ENCODE data around the gene PLA2G12B.
"Not testable (repeated sequence)": the region's sequence is repeated elsewhere in the genome, so short reads cannot be mapped to it uniquely, and the experiment has no call there.

PLA2G12B gene

GRCh38 chr10:72935361-72935760 lies 19.2 kb downstream of the PLA2G12B start:
- WGBS (ENCODE audit: insufficient coverage, insufficient read length) = no CpG with 5 or more reads among the region's 6 CpGs
- no peak for DNase-seq (ENCODE audit: low read depth, low spot score)
- H3K4me1 ChIP-seq (ENCODE audit: control insufficient read depth, insufficient read depth, low read length) = no peaks in the 10 kb centered on the region
- no peaks in the 10 kb centered on the region for H3K36me3 ChIP-seq (ENCODE audit: control insufficient read depth, insufficient read depth, low read length)
- no peak overlapping the region for H3K27ac ChIP-seq (ENCODE audit: low read length)
- H3K27me3 ChIP-seq (ENCODE audit: control insufficient read depth, insufficient read depth, low read length) = no peaks in the 10 kb centered on the region
- no peak overlapping the region for H3K4me3 ChIP-seq (ENCODE audit: low read length)
- H3K9me3 ChIP-seq (ENCODE audit: control insufficient read depth, insufficient read depth, low read length) = no peaks in the 10 kb centered on the region

- no peak for DNase-seq (ENCODE audit: low read depth, low spot score)
- H3K4me3 ChIP-seq (ENCODE audit: low read length) = no peak overlapping the region
Measured at GRCh38 chr10:72932259-72933015, 22.2 kb downstream of the PLA2G12B start.

GRCh38 chr10:72930276-72930675 lies 24.3 kb downstream of the PLA2G12B start:
- Histone ChIP-seq H3K9me3 (ENCODE audit: control insufficient read depth, insufficient read depth, low read length) (no peaks in the 10 kb centered on the region), H3K27me3 (ENCODE audit: control insufficient read depth, insufficient read depth, low read length) (no peaks in the 10 kb centered on the region), H3K27ac (ENCODE audit: low read length) (no peak overlapping the region), H3K4me1 (ENCODE audit: control insufficient read depth, insufficient read depth, low read length) (no peaks in the 10 kb centered on the region), H3K4me3 (ENCODE audit: low read length) (no peak overlapping the region), H3K36me3 (ENCODE audit: control insufficient read depth, insufficient read depth, low read length) (no peaks in the 10 kb centered on the region)
- no peak for DNase-seq (ENCODE audit: low read depth, low spot score)
- WGBS (ENCODE audit: insufficient coverage, insufficient read length) = no CpG with 5 or more reads among the region's 2 CpGs

More at GRCh38 chr10:72932259-72933015, 22.2 kb downstream of the PLA2G12B start:
- H3K27ac ChIP-seq (ENCODE audit: low read length) = no peak overlapping the region
- no peaks in the 10 kb centered on the region for H3K36me3 ChIP-seq (ENCODE audit: control insufficient read depth, insufficient read depth, low read length)
- no peaks in the 10 kb centered on the region for H3K9me3 ChIP-seq (ENCODE audit: control insufficient read depth, insufficient read depth, low read length)
- no peaks in the 10 kb centered on the region for H3K4me1 ChIP-seq (ENCODE audit: control insufficient read depth, insufficient read depth, low read length)
- no CpG with 5 or more reads among the region's 20 CpGs for WGBS (ENCODE audit: insufficient coverage, insufficient read length)
- no peaks in the 10 kb centered on the region for H3K27me3 ChIP-seq (ENCODE audit: control insufficient read depth, insufficient read depth, low read length)

- no CpG with 5 or more reads among the region's 5 CpGs for WGBS (ENCODE audit: insufficient coverage, insufficient read length)
- no peaks in the 10 kb centered on the region for H3K27me3 ChIP-seq (ENCODE audit: control insufficient read depth, insufficient read depth, low read length)
Measured at GRCh38 chr10:72928798-72929197, 25.8 kb downstream of the PLA2G12B start.

GRCh38 chr10:72927485-72927884 lies 27.1 kb downstream of the PLA2G12B start:
- no peak overlapping the region for H3K27ac ChIP-seq (ENCODE audit: low read length)
- no peaks in the 10 kb centered on the region for H3K36me3 ChIP-seq (ENCODE audit: control insufficient read depth, insufficient read depth, low read length)
- H3K27me3 ChIP-seq (ENCODE audit: control insufficient read depth, insufficient read depth, low read length) = no peaks in the 10 kb centered on the region
- no peak for DNase-seq (ENCODE audit: low read depth, low spot score)
- no CpG with 5 or more reads among the region's 5 CpGs for WGBS (ENCODE audit: insufficient coverage, insufficient read length)
- H3K4me1 ChIP-seq (ENCODE audit: control insufficient read depth, insufficient read depth, low read length) = no peaks in the 10 kb centered on the region
- H3K4me3 ChIP-seq (ENCODE audit: low read length) = no peak overlapping the region
- H3K9me3 ChIP-seq (ENCODE audit: control insufficient read depth, insufficient read depth, low read length) = no peaks in the 10 kb centered on the region

More at GRCh38 chr10:72928798-72929197, 25.8 kb downstream of the PLA2G12B start:
- Histone ChIP-seq H3K4me3 (ENCODE audit: low read length) (no peak overlapping the region), H3K27ac (ENCODE audit: low read length) (no peak overlapping the region), H3K4me1 (ENCODE audit: control insufficient read depth, insufficient read depth, low read length) (no peaks in the 10 kb centered on the region), H3K36me3 (ENCODE audit: control insufficient read depth, insufficient read depth, low read length) (no peaks in the 10 kb centered on the region), H3K9me3 (ENCODE audit: control insufficient read depth, insufficient read depth, low read length) (no peaks in the 10 kb centered on the region)
- DNase-seq (ENCODE audit: low read depth, low spot score) = no peak

- Histone ChIP-seq H3K4me3 (ENCODE audit: low read length) (no peak overlapping the region), H3K27ac (ENCODE audit: low read length) (no peak overlapping the region), H3K4me1 (ENCODE audit: control insufficient read depth, insufficient read depth, low read length) (no peaks in the 10 kb centered on the region), H3K9me3 (ENCODE audit: control insufficient read depth, insufficient read depth, low read length) (no peaks in the 10 kb centered on the region), H3K36me3 (ENCODE audit: control insufficient read depth, insufficient read depth, low read length) (no peaks in the 10 kb centered on the region), H3K27me3 (ENCODE audit: control insufficient read depth, insufficient read depth, low read length) (no peaks in the 10 kb centered on the region)
- WGBS (ENCODE audit: insufficient coverage, insufficient read length) = no CpG with 5 or more reads among the region's 3 CpGs
- no peak for DNase-seq (ENCODE audit: low read depth, low spot score)
Measured at GRCh38 chr10:72925951-72926465, 28.6 kb downstream of the PLA2G12B start.

- Histone ChIP-seq H3K27ac (ENCODE audit: low read length) (no peak overlapping the region), H3K4me1 (ENCODE audit: control insufficient read depth, insufficient read depth, low read length) (no peaks in the 10 kb centered on the region), H3K4me3 (ENCODE audit: low read length) (no peak overlapping the region), H3K36me3 (ENCODE audit: control insufficient read depth, insufficient read depth, low read length) (no peaks in the 10 kb centered on the region), H3K27me3 (ENCODE audit: control insufficient read depth, insufficient read depth, low read length) (no peaks in the 10 kb centered on the region), H3K9me3 (ENCODE audit: control insufficient read depth, insufficient read depth, low read length) (no peaks in the 10 kb centered on the region)
- no CpG with 5 or more reads among the region's 13 CpGs for WGBS (ENCODE audit: insufficient coverage, insufficient read length)
- no peak for DNase-seq (ENCODE audit: low read depth, low spot score)
Measured at GRCh38 chr10:72924351-72924750, 30.3 kb downstream of the PLA2G12B start.

GRCh38 chr10:72921147-72921683 lies 33.4 kb downstream of the PLA2G12B start:
- not testable (repeated sequence) for H3K27me3 ChIP-seq (ENCODE audit: control insufficient read depth, insufficient read depth, low read length); H3K4me3 ChIP-seq (ENCODE audit: low read length); H3K4me1 ChIP-seq (ENCODE audit: control insufficient read depth, insufficient read depth, low read length); DNase-seq (ENCODE audit: low read depth, low spot score); H3K27ac ChIP-seq (ENCODE audit: low read length); H3K9me3 ChIP-seq (ENCODE audit: control insufficient read depth, insufficient read depth, low read length); H3K36me3 ChIP-seq (ENCODE audit: control insufficient read depth, insufficient read depth, low read length)
- no CpG with 5 or more reads among the region's 1 CpG for WGBS (ENCODE audit: insufficient coverage, insufficient read length)

- WGBS (ENCODE audit: insufficient coverage, insufficient read length) = no CpG with 5 or more reads among the region's 8 CpGs
- no peak for DNase-seq (ENCODE audit: low read depth, low spot score)
- Histone ChIP-seq H3K27ac (ENCODE audit: low read length) (no peak overlapping the region), H3K36me3 (ENCODE audit: control insufficient read depth, insufficient read depth, low read length) (no peaks in the 10 kb centered on the region), H3K27me3 (ENCODE audit: control insufficient read depth, insufficient read depth, low read length) (no peaks in the 10 kb centered on the region), H3K9me3 (ENCODE audit: control insufficient read depth, insufficient read depth, low read length) (no peaks in the 10 kb centered on the region), H3K4me3 (ENCODE audit: low read length) (no peak overlapping the region), H3K4me1 (ENCODE audit: control insufficient read depth, insufficient read depth, low read length) (no peaks in the 10 kb centered on the region)
Measured at GRCh38 chr10:72918352-72918751, 36.3 kb downstream of the PLA2G12B start.

GRCh38 chr10:72917803-72918332 lies 36.7 kb downstream of the PLA2G12B start:
- H3K9me3 ChIP-seq (ENCODE audit: control insufficient read depth, insufficient read depth, low read length); H3K36me3 ChIP-seq (ENCODE audit: control insufficient read depth, insufficient read depth, low read length); H3K27ac ChIP-seq (ENCODE audit: low read length); H3K4me3 ChIP-seq (ENCODE audit: low read length); DNase-seq (ENCODE audit: low read depth, low spot score); H3K27me3 ChIP-seq (ENCODE audit: control insufficient read depth, insufficient read depth, low read length); H3K4me1 ChIP-seq (ENCODE audit: control insufficient read depth, insufficient read depth, low read length): not testable (repeated sequence)
- WGBS (ENCODE audit: insufficient coverage, insufficient read length) = 100% methylated on average over 1 of the region's 2 CpGs
